HG02642 (cell line): ENCODE data around the gene ZBTB16.

Experiments
- ATAC-seq: cut with Tn5 transposase; IDR thresholded peaks from one replicate; pipeline ENCODE4 v1.9.1; 2021; ENCODE audit warnings: mild to moderate bottlenecking; ENCODE audit not compliant: unreplicated experiment, poor library complexity

Gene ZBTB16

DNA sequence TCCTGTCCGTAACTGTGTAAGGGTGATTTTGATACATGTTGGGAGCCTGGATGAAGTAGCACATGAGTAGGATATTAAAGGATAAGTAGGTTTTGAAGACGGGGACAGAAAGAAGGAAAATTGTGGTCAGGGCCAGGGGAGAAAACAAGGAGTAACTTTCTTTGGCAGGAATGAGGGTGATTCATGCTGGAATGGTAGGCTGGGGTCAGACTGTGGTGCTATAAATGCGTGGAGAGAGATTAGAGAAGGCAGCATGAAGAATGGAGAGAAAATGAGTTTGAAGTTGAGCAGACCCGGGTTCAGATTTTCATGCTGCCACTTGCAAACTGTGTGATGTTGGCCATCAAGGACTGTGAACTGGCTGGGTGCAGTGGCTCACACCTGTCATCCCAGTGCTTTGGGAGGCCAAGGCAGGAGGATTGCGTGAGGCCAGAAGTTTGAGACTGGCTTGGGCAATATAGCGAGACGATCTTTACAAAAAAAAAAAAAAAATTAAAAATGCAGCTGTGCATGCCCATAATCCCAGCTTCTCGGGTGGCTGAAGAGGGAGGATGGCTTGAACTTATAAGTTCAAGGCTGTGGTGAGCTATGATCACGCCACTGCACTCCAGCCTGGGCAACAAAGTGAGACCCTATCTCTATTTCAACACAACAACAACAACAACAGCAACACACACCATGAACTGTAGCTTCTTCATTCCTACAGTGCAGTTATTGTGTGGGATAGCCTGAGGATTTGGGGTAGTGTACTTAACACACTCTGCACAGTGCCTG, 22.3 kb downstream of the ZBTB16 start:
- ATAC-seq, result no peak

DNA sequence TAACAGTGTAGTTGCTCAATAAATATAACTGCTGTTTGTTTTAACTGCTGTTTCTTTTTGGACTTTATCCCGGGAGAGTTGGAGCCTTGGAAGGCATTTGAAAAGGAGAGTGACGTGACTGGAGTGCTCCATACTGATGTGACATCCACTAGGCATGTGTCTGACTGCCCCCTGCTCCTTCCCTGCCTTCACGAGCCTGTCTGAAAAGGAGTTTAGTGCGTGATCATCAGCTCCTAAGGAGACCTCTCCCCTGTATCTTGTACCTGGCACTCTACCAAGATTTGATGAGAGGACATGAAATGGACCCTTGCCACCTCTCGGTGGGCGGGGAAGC, 22.9 kb downstream of the ZBTB16 start:
- no peak for ATAC-seq

DNA sequence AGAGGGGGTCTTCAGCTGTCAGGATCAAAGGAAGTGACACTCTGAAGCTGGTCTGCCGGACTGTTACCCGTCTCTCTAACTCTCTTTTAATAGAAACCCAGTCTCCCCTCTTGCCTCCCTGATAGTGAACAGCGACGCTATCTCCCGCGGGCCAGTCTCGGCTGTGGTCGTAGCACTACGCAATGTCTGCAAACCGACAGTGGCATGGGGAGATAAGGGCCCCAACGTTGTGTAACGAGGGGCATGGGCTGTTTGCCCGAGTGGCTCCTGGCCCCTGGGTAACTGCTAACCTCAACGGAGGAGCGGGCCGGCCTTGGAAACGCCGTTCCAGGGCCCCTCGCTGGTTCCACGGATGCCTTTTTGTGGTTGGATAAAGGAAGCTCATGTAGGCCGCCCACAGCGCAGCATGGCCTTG, 23.3 kb downstream of the ZBTB16 start:
- ATAC-seq, result no peak

DNA sequence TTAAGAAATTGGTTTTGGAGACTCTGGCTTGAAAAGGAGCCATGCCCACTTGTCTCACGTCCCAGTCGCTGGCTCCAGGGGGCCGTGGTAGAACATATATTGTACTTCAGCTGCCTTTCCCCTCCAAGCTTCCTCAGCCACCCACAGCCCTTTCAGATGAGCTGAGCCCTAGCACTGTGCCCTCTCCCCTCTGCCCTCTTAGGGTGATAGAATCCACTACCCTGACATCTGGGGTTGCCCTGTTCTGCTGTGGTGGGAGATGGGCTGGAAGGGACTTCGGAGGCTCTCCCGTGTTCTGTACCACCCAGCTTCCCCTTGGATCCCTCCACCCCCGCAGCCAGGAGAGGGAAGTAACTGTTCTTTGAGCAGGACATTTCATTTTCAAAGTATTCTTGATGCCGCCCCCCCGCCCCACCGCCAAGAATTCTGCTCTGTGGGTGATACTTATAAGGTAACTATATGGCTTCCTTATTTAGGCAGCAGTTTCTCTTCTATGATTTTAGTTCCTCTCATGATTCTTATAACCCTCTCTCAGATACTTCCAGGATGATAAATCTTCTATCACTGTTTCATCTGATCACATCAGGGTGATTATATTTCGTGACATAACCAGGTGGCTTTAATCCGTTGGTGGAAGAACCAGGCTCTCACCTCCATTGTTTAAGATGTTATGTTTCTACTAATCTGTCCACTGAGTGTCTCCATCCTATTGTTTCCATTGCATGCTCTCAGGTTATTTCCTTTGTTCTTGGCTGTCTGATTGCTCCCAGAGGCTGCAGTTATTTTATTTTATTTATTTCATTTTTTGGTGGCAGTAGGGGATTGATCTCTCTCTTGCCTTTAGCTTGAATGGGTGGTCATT, 24.1 kb downstream of the ZBTB16 start:
- ATAC-seq, result no peak

DNA sequence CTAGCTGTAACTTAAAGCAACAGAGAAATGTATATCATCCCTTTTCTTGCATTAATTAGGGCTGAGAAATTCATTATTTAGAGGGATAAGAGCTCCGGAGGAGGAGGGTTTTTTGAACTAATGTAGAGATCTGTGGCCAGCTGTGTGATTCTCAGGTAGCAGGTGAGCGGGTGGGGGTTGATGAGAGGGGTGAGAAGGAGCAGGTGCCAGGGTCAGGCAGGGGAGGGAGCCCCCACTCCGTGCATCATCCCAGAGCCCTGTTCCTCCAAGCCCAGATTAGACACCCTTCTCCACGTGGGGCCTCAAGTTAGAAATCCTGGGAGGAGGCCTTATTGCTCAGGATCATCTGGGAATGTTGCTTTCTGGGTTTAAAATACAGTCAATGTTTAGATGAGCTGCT, 24.9 kb downstream of the ZBTB16 start:
- no peak for ATAC-seq

DNA sequence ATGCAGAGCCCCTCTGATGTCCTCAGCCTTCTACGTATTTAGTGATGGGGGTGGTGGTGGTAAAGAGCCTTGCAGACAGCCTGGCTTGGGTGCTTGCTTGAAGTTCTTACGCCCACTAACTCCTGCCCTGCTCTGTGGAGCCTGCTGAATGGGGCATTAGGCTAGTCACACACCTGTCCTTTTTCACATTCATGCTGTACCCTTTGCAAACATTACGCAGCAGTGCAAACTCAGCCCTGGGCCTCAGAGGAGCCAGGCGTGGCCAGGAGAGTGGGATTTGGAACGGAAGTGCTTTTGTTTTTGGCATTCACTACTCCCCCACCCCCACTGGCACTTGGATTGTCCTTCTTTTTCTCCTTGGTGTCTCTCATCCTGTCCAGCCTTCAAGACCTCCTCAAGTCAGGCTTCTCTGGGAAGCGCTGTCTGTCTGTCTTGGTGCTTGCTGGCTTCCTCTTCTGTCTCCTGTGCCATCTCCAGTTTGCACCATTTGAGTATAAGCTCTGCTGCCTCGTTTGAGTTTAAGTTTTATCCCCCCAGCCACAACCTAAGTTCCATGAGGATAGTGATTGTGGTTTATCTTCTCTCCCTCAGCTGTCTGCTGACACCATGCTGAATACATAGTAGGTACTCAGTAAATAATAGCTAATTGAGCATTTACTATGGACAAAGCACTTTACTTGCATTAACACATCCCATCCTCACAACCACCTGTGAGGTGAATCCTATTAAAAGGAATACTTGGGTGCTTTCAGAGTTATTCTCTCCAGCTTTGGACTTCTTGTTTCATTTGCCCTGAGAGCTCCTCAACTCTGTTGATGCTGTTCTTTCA, 26.7 kb downstream of the ZBTB16 start:
- ATAC-seq, result no peak

DNA sequence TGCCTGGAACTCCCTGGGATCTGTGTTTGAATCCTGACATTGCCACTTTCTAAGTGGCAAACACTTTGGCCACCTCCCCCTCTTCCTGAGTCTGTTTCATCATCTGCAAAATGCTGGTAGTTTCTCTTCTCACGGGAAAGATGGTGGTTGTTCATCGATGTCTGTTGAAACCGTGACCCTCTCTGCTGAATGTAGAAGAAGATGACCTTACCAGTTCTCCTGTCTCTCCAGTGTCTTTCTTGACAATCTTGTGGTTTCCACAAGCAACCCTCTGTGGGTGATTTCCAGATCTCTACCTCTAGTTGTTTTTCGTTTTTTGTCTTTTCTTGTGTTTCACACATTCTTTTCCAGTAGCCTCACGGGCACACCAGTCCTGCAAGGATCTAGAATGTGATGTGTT, 27.5 kb downstream of the ZBTB16 start:
- ATAC-seq, result no peak

DNA sequence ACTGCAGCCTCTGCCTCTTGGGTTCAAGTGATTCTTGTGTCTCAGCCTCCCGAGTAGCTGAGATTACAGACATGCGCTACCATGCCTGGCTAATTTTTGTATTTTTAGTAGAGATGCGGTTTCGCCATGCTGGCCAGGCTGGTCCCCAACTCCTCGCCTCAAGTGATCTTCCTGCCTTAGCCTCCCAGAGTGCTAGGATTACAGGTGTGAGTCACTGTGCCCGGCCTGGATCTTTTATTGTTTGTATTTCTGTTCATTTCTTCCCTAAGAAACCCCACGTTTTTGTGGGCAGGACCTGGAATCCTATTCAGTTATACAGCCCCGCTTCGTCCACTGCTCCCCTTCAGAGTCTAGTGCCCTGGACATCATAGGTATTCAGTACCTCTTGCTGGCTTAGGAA, 28.7 kb downstream of the ZBTB16 start:
- no peak for ATAC-seq

DNA sequence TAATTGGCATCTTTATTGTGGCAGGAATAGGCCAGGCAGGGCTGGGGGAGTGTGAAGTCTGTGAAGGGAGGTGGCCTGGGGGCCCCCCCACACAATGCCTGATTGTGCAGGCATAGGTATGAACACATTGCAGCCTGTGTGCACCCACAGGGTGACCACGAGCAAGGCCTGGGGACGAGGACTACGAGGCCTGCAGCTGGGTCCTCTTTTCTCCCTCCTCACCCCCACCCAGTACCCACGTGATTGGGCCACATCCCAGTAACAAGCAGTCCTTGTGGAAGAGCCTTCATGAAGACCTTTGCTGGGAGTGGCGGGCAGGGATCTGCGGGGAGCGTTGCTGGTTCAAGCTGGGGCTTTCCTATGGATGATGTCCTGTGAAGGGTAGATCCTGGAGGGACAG, 29.3 kb downstream of the ZBTB16 start:
- no peak for ATAC-seq

DNA sequence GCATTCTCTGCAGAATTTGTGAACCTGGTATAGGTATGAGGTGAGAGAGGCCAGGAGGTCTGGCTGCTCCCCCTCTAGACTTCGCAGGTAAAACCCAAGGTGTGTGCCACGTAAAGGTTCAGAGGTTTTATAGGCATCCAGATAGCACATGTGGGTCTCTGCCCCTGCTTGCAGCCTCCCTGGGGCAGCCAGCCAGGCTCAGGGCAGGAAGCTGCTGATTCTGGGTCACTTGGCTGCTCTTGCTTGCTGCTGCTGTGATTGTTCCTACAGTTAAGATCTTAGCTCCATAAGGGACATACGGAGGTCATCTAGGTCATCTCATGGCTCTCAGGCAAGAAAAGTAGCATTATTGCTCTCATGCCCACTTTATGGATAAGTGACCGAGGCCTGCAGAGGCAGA, 30.2 kb downstream of the ZBTB16 start:
- no peak for ATAC-seq

DNA sequence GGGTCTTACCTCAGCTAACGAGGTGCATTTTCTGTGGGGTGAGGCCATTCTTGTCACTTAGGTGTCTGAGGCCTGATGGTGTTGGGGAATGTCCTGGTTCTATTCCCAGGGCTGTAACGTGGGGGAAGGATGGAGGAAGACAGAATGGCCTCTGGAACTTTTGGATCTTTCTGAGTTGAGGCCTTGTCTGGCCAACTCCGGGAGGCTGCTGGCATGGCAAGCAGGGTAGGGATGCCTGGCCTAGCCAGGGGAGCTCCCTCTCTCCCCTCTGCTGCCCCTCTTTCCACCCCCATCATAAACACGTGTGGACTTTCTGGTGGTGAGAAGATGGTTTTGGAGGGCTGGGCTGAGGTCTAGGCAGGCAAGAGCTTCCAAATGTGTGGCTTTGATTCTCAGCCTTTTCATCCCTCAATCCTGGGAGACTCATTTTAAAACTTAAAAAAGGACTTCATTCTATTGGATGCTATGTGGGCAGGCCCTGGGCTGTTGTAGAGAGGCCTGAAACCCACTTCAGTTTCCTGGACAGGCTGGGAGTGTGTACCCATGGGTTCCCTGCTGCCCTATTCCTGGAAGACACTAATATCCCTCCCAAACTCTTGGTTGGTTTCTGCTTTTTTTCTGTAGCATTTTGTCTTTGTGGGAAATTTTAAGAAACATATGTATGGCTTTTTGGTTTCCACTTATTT, 30.9 kb downstream of the ZBTB16 start:
- no peak for ATAC-seq

DNA sequence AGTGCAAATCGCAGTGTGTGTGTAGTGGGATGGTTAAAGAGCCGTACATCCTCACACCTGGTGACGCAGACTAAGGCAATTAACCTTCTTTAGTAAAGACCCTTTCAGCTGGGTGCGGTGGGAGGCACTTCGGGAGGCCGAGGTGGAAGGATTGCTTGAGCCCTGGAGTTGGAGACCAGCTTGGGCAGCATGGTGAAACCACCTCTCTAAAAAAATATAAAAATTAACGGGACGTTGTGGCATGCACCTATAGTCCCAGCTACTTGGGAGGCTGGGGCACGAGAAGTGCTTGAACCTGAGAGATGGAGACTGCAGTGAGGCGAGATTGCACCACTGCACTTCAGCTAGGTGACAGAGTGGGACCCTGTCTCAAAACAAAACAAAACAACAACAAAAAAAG, 31.5 kb downstream of the ZBTB16 start:
- no peak for ATAC-seq

DNA sequence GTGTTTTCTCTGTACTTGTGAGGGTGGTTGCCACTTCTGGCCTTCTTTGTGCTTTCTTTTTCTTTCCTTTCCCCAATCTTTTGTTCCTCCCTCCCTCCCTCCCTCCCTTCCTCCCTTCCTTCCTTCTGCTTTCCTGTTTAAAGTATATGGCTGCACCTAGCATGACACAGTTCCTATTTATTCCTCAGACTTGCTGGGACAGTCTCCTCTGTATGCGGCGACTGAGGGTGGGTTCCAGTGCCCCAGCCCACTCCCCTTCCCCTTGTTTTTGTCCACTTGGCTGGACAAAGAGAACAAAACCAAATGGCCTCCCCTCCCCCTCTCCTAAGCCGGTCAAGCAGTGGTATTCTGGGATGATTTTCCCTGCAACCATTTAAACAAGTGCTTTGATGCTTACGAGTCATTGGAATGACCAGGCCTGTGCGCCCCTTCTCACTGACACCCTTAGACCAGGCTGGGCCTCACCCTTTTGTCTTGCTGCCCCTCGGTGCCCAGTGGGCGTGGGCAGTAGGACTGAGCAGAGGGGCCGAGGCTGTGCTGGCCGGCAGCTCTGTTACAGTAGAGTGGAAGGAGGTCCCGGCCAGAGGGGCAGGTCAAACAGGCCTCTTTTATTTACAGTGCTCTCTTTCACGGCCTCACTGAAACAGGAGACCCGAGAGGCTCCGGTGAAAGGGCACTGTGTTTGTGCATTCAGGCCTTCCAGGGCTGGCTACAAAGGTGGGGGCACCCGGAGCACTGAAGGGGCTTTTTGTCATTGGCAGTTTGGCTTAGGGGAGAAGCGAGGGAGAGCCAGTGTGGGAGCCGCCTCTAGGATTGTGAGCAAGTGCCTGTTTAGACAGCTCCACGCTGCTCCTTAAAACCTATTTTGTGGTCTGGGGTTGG, 32.2 kb downstream of the ZBTB16 start:
- ATAC-seq, result no peak

DNA sequence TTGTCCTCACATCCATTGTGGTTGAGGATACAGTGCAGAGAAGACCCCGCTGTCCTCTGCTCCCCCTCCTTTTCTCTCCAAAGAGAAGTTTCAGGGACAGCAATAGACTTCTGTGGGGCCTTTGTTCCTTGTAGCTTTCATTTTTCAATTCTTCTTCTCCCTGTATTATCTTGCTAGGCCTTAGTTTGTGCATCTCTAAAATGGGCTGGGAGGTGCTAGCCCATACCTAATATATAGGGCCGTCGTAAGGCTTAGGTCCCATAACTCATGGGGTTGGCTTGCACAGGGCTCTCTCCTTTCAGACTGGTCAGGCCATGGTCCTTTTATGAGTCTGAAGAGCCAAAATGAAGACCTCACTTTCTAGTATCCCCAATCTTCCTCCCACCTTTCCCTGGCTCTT, 33.0 kb downstream of the ZBTB16 start:
- no peak for ATAC-seq

DNA sequence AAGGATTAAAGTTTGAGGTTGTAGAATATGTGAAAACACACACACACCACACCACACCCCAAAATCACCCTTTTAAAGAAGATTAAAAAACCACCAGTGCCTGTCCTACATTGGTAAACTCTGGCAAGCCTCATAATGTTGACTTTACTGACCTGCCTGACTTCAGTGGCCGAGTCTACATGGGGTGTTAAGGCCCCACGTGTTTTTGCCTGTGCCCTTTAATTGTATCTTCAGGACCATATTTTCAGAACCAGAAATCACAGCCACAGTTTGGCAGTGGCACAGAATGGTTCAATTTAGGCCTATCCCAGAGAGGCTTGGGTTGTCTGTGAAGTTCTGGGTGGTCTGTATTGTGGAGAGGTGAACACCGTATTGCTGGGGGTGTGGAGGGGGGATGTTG, 33.4 kb downstream of the ZBTB16 start:
- no peak for ATAC-seq

DNA sequence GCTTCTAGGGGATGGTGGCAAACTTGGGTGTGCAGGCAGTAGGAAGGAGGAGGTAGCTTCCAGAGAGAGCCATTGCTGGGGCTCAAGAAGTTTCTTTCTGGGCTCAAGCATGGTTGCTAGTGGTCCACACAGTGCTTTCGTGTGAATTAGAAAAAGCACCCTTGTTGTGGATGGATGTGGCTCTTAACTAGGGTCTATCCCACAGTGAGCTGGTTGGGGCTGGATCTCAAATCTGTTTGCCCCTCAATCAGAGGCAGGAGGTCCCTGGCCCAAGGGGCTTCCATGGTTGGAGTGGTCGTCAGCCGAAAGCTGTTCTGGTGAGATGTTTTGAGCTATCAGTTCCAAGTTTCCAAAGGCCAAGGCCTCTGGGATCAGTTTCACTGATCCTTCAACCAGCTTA, 35.0 kb downstream of the ZBTB16 start:
- ATAC-seq, result no peak

DNA sequence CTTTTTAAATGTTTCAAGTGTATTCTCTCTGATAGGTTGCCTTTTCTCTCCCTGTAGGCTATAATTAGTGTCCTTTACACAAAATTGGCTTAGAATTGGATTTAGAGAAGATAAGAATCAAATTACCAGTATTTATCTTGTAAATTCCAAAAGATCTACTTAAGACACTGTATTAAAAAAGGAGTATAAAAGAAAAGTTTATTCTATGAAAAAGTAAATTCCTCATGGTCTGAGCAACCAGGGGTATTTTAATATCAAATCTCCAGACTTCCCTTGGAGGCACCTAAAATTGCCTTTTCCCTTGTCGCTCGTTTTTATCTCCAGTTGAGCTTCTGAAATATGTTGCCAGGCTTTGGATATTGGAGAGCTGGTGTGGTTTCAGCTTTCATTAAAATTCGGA, 36.4 kb downstream of the ZBTB16 start:
- ATAC-seq, result no peak

DNA sequence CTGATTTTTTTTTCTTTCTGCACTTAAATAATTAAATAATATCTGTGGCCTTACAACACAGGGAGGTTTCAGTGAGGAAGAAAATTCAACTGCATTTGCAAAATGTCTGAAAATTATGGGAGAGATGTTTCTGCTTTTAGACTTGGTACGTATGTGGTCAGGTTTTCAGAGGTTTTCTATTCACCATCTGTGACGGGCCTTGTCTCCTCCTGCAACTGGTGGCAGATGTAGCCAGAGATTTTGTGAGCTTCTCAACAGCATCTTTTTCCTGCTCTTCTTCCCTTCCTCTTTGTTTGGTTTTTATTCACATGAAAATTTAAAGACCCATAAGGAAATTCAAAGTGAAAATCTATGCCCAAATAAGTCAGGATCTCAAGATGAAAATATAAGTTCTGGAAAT, 38.3 kb downstream of the ZBTB16 start:
- ATAC-seq, result no peak

DNA sequence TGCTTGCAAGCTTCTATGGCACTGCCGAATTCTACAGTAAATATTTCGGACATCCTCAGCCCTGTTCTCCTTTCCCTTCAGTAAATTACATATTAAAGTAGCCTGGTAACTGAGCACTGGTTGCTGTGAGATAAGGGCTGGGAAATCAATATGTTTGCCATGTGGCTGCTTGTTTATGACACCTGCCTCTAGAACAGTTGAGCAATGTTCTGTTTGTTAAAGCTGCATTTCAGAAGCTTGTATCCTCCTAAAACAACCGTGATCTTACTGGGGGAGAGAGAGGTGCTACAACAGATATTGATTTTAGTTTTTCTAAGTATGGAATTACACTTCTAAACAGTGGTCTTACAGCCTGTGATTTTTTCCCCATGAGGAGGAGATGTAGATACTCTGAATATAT, 39.4 kb downstream of the ZBTB16 start:
- ATAC-seq, result no peak
